Measurements from ENCODE around the gene IL1RAPL2. TPM values are rescaled to one million over a fixed set of nuclear protein-coding genes. Genes with fewer than 3 reads are reported as not detected.

The IL1RAPL2 gene
- total RNA-seq, 1 donor from 2014 or later, result not detected

- no peak for DNase-seq (ENCODE audit: low spot score)
- intact Hi-C loops (cut with DNase I), result no loop called here
These were observed 911.4 kb downstream of the IL1RAPL2 start for GRCh38 chrX:105477351-105477750.

GRCh38 chrX:105480646-105481310, 914.8 kb downstream of the IL1RAPL2 start:
- intact Hi-C loops (cut with DNase I), result no loop called here
- no peak for DNase-seq (ENCODE audit: low spot score)

DNA sequence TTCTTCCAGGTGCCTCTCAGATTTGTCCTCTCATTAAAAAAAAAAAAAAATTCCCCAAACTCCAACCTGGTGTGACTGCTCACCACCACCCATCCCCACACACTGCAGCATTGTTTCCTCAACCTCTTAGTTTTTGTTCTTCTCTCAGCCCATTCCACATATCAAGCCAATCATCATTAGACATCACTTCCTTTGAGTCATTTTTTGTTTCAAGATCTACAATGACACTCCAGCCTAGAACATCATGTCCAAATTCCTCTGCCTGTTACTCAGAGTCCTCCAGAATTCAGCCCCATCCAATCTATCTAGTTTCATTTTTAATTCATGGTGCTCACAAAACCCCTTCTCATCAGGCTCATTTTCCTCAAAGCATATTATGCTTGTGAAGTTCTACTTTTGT, 917.0 kb downstream of the IL1RAPL2 start:
- intact Hi-C loops (cut with DNase I), result no loop called here
- DNase-seq (ENCODE audit: low spot score), result no peak

DNA sequence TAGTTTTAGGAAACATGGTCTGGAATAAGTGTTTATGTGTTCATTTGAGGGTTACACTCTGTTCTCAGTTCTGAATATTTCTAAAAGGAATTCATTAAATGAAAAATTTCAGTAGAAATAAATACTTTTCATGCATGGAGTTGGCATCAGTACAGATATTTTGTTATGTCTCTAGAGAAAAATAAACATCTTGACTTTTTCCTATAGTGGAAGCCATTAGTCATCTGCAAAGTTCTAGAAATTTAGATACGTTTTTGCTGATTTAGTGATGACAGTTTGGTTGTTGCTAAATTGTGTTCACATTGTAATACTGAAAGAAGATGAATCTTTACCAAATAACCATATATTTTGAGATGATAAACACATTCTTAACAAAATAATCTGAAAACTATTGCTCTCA, 922.7 kb downstream of the IL1RAPL2 start:
- intact Hi-C loops (cut with DNase I), result no loop called here
- DNase-seq (ENCODE audit: low spot score), result no peak

GRCh38 chrX:105495376-105495775, 929.4 kb downstream of the IL1RAPL2 start:
- no peak for DNase-seq (ENCODE audit: low spot score)
- intact Hi-C loops (cut with DNase I), result no loop called here

DNA sequence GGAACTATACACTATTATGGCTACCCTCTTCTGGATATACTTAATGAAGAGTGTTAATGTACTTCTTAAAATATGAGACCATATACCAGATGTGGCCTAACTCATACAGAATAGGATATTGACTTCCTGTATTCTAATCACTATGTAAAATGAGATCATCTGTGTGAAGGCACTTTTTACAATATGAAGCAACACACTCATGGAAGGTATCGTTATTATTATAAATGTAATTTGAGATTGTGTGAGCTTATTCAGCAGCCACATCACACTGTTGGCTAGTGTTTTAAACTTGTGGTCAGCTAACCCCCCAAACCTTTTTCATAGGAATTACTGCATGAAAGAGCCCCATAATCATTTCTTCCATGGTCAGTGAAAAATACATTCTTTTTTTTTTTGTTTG, 936.3 kb downstream of the IL1RAPL2 start:
- intact Hi-C loops (cut with DNase I), result no loop called here
- no peak for DNase-seq (ENCODE audit: low spot score)

- DNase-seq (ENCODE audit: low spot score), result no peak
- intact Hi-C loops (cut with DNase I), result no loop called here
These were observed 949.6 kb downstream of the IL1RAPL2 start for GRCh38 chrX:105515561-105515960.

DNA sequence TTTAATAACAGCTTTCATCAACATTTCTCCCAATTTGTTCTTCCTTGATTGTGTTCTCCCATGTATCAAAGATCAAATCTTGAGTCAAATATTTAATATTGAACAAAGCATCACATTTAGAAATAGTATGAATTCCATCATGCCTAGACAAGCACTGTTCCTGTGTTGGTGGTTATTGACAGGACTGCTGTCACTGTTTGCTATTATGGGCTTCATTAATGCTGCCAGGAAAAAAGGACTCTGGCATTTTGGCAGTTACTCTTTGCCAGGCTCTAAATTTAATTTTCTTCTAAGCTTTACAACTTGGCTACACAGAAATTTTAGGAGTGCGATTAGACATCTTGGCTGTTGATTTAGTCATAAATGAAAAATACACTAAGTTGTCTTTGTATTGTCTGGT, 960.4 kb downstream of the IL1RAPL2 start:
- no peak for DNase-seq (ENCODE audit: low spot score)
- intact Hi-C loops (cut with DNase I), result loop anchor here (2.0 kb wide), 1 partner anchor 82 kb away; no protein-coding TSS in a partner anchor

DNA sequence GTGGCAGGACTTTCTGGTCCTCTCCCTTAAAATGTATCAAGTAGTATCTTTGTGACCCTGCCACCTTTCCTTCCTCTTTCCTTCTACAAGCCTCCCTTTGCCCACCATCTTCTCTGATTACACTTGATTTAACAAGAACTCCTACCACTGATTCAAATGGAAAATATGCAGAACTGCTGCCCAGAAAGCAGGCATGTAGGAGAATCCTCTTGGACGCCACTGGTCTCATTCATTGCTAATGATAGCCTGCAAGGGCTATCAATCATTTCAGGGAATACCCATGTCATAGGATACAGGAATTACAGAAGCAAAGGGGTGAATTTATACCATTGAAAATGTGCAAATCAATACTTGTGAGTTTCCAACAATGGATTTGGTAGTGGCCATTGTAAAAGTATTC, 961.8 kb downstream of the IL1RAPL2 start:
- intact Hi-C loops (cut with DNase I), result loop anchor here (2.0 kb wide), 1 partner anchor 81 kb away; no protein-coding TSS in a partner anchor
- no peak for DNase-seq (ENCODE audit: low spot score)

DNA sequence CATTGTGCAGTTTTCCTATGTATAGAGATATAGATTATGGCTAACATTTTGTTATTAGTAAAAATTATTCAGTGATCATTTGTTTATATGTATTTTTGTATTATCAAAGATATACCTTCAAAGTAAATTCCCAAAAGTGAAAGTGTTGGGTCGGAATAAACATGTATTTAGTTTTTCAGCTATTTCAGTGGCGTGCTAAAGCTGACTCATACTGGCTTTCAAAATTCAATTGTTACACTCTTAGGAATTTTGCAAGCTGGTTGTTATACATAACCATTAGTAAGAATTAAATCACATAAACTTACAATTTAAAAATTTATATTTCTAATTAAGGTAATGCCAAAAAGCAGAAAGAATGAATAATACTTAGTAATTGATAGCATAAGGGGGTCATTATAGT, 968.0 kb downstream of the IL1RAPL2 start:
- intact Hi-C loops (cut with DNase I), result no loop called here
- DNase-seq (ENCODE audit: low spot score), result no peak

GRCh38 chrX:105543283-105543682, 977.3 kb downstream of the IL1RAPL2 start:
- intact Hi-C loops (cut with DNase I), result no loop called here
- no peak for DNase-seq (ENCODE audit: low spot score)

GRCh38 chrX:105550043-105550663, 984.2 kb downstream of the IL1RAPL2 start:
- intact Hi-C loops (cut with DNase I), result no loop called here
- DNase-seq (ENCODE audit: low spot score), result no peak

GRCh38 chrX:105552395-105552794, 986.4 kb downstream of the IL1RAPL2 start:
- intact Hi-C loops (cut with DNase I), result no loop called here
- DNase-seq (ENCODE audit: low spot score), result no peak

GRCh38 chrX:105553118-105553517, 987.1 kb downstream of the IL1RAPL2 start:
- intact Hi-C loops (cut with DNase I), result no loop called here

GRCh38 chrX:105564501-105564900, 998.5 kb downstream of the IL1RAPL2 start:
- intact Hi-C loops (cut with DNase I), result no loop called here
- no peak for DNase-seq (ENCODE audit: low spot score)

More at GRCh38 chrX:105553118-105553517, 987.1 kb downstream of the IL1RAPL2 start:
- DNase-seq (ENCODE audit: low spot score), result no peak

DNA sequence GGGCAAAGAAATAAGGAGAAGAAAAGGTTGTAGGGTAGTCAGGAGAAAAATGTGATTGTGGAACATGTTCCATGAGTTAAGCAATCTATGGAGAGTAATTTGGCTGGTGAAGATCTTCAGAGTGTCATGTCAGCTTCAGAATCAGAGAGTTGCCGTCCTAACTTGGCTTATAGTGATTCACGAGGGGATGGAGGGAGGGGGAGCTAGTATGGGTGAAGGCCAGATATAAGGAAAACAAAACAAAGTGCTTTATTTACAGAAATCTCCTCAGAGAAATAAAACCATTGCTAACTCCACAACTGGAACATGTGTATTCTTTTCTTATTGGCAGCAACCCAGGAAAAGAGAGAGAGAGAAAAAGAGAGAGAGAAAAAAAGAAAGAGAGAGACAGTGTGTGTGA, 999.9 kb downstream of the IL1RAPL2 start:
- no peak for DNase-seq (ENCODE audit: low spot score)
- intact Hi-C loops (cut with DNase I), result no loop called here

DNA sequence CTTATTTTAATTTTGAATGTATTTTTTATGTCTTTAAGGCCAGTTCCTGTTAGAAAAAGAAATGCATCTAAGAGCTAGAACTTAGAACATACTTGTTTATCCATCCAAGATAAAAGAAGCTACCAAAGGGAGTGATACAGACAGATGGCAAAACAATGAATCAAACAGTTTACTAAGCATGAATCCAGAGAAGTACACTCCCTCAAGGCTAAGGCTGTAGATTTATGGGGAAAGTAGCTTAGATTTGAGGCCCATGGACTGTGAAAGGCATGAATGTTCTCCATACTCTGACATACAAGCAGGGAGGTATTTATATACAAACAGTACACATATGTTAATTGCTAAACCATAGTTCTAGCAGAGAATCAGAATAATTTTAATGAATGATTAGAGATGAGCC, 1001.1 kb downstream of the IL1RAPL2 start:
- intact Hi-C loops (cut with DNase I), result no loop called here
- DNase-seq (ENCODE audit: low spot score), result no peak

DNA sequence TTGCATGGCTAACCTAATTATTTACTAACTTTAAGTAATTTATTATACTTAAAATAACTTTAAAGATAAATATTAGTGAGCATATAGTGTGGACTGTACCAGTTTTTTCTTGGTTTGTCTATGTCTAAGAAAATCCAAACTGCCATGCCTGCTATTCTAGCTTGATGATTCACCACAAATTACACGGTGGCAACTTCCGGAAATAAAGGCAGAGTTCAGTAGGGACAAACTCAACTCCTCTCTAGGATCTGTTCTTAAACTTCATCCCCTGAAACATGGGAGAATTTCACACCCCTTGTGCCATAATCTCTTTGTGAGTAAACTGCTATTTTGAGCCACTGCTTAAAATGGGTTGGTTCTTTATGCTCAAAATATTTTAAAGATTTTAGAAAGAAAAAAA, 1042.7 kb downstream of the IL1RAPL2 start:
- no peak for DNase-seq (ENCODE audit: low spot score)
- intact Hi-C loops (cut with DNase I), result loop anchor here (2.0 kb wide), 1 partner anchor 82 kb away; no protein-coding TSS in a partner anchor

DNA sequence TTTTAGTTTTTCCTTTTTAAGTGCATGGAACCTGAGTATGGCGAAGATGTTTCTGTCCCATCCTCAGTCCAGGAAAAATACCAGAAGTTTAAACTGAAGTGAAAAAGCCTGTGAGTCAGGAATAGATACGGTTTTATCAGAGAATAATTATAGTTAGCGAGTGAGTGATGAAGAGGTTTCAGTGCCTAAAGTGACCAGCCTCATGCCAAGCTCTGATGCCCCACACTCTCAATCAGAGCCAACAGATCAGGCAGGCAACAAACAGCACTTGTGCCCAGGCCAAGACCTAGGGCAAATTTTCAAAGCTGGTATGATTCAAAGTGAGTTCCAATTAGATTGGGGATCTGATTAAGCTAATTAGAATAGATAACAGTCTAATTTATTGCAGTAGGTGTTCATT, 1043.5 kb downstream of the IL1RAPL2 start:
- intact Hi-C loops (cut with DNase I), result loop anchor here (2.0 kb wide), 1 partner anchor 83 kb away; no protein-coding TSS in a partner anchor
- no peak for DNase-seq (ENCODE audit: low spot score)

- DNase-seq (ENCODE audit: low spot score), result no peak
- intact Hi-C loops (cut with DNase I), result no loop called here
These were observed 1044.4 kb downstream of the IL1RAPL2 start for GRCh38 chrX:105610411-105610810.

- DNase-seq (ENCODE audit: low spot score), result no peak
- intact Hi-C loops (cut with DNase I), result no loop called here
These were observed 1052.5 kb downstream of the IL1RAPL2 start for GRCh38 chrX:105618393-105619101.

Measured in cardiac septum (tissue), 1 donor.